Measurements from ENCODE around the gene SYNDIG1.

SYNDIG1 gene

GRCh38 chr20:24529369-24529719 is 59.9 kb downstream of the SYNDIG1 start:
- DNase-seq, result no peak

GRCh38 chr20:24530131-24530680 is 60.8 kb downstream of the SYNDIG1 start:
- no peak for DNase-seq

GRCh38 chr20:24531202-24531601 is 61.8 kb downstream of the SYNDIG1 start:
- DNase-seq, result no peak

- DNase-seq, result no peak
Measured at GRCh38 chr20:24531631-24532419, 62.4 kb downstream of the SYNDIG1 start.

GRCh38 chr20:24533449-24533848 is 64.0 kb downstream of the SYNDIG1 start:
- DNase-seq, result no peak

GRCh38 chr20:24534282-24534681 is 64.9 kb downstream of the SYNDIG1 start:
- DNase-seq, result no peak

GRCh38 chr20:24535941-24536730 is 66.7 kb downstream of the SYNDIG1 start:
- DNase-seq, result no peak

- no peak for DNase-seq
Measured at GRCh38 chr20:24537210-24537609, 67.8 kb downstream of the SYNDIG1 start.

GRCh38 chr20:24542721-24543120 is 73.3 kb downstream of the SYNDIG1 start:
- no peak for DNase-seq

GRCh38 chr20:24543168-24543567 is 73.7 kb downstream of the SYNDIG1 start:
- no peak for DNase-seq

GRCh38 chr20:24543741-24544140 is 74.3 kb downstream of the SYNDIG1 start:
- DNase-seq, result no peak

- DNase-seq, result no peak
Measured at GRCh38 chr20:24544371-24544770, 74.9 kb downstream of the SYNDIG1 start.

- DNase-seq, result no peak
Measured at GRCh38 chr20:24545168-24545567, 75.7 kb downstream of the SYNDIG1 start.

- DNase-seq, result no peak
Measured at GRCh38 chr20:24546232-24546892, 76.9 kb downstream of the SYNDIG1 start.

- DNase-seq, result no peak
Measured at GRCh38 chr20:24547967-24548366, 78.5 kb downstream of the SYNDIG1 start.

GRCh38 chr20:24559114-24559732 is 89.8 kb downstream of the SYNDIG1 start:
- DNase-seq, result no peak

- no peak for DNase-seq
Measured at GRCh38 chr20:24560571-24561491, 91.4 kb downstream of the SYNDIG1 start.

- DNase-seq, result no peak
Measured at GRCh38 chr20:24565835-24566351, 96.5 kb downstream of the SYNDIG1 start.

GRCh38 chr20:24566656-24567055 is 97.2 kb downstream of the SYNDIG1 start:
- no peak for DNase-seq

GRCh38 chr20:24567508-24567907 is 98.1 kb downstream of the SYNDIG1 start:
- no peak for DNase-seq

GRCh38 chr20:24568842-24569241 is 99.4 kb downstream of the SYNDIG1 start:
- DNase-seq, result no peak

GRCh38 chr20:24571159-24571558 is 101.7 kb downstream of the SYNDIG1 start:
- DNase-seq, result no peak

Measured in central memory CD4-positive, alpha-beta T cell (primary cell).